ENCODE measurements around the gene RASGRF2. TPM values are rescaled to one million over a fixed set of nuclear protein-coding genes. Genes with fewer than 3 reads are reported as not detected.

Gene RASGRF2
- total and polyA plus RNA-seq, 2 of the 13 experiments (the other 11 are each of a cell fraction or from before 2014, with no cell fraction given): 23.6 to 29.0 TPM

DNA sequence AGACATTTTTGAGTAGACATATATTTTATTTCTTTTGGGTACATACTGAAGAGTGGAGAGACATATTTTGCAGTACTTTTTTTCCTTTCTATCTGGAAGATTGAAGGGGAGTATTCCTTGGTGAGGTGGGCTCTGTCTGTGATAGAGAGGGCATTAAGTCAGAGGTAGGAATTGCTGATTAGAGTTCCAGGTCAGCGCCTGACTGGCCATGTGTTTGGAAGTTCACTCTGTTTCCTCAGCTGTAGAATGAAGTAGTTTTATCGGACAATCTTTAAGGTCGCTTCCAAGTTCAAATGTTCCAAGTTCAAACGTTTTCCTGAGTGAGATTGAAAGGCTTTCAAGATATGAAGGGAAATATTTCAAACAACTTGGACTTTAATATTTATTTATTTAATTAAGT, 45.5 kb downstream of the RASGRF2 start:
- DNase-seq (ENCODE audit: low spot score) (no peak), ATAC-seq (no peak), FAIRE-seq (no peak)
- in situ Hi-C loops (cut with HindIII; ENCODE audit: extremely low pct_ligation_motif_present, low pct_unique_long_range_greater_than_20kb): no loop called here
- intact Hi-C loops (cut with micrococcal nuclease; ENCODE audit: unreplicated experiment): no loop called here
- Histone ChIP-seq H3K4me2 (ENCODE audit: low read depth, low read length) (no peak overlapping the region), H3K4me3 (replicated peaks in 1 of 3; ENCODE audit: insufficient read depth in 1 of 3, low read depth in 2 of 3, low read length in 3 of 3) (no peak overlapping the region), H3K27me3 (ENCODE audit: control insufficient read depth in 1 of 2, insufficient read depth in 2 of 2, low read length in 2 of 2) (no peaks in the 10 kb centered on the region), H3K9me3 (ENCODE audit: low read length) (no peaks in the 10 kb centered on the region), H3K4me1 (ENCODE audit: insufficient read depth, low read length) (peaks cover 13% of the 10 kb centered on the region), H4K20me1 (ENCODE audit: insufficient read depth, low read length) (no peaks in the 10 kb centered on the region), H3K36me3 (replicated peaks in 1 of 2; ENCODE audit: control insufficient read depth in 1 of 2, insufficient read depth in 2 of 2, low read length in 2 of 2) (peaks cover 9 to 14% of the 10 kb centered on the region in 2 experiments), H3K9ac (ENCODE audit: insufficient read depth, low read depth, low read length) (no peak overlapping the region), H3K79me2 (ENCODE audit: insufficient read depth, low read length) (peaks cover 80% of the 10 kb centered on the region), H2AFZ (ENCODE audit: low read length) (no peak overlapping the region), H3K27ac (ENCODE audit: extremely low read length, insufficient read depth, low read length) (no peak overlapping the region)
- CTCF ChIA-PET (ENCODE audit: low intra/inter-chr PET ratio, low total read pairs): no interaction called here
- BruUV-seq (replicated peaks): no TSS peak
- WGBS (ENCODE audit: low lambda C conversion rate): 90% methylated on average over 4 of the region's 4 CpGs
- POLR2A ChIA-PET: no interaction called here
- TF ChIP-seq, protein P1, sequence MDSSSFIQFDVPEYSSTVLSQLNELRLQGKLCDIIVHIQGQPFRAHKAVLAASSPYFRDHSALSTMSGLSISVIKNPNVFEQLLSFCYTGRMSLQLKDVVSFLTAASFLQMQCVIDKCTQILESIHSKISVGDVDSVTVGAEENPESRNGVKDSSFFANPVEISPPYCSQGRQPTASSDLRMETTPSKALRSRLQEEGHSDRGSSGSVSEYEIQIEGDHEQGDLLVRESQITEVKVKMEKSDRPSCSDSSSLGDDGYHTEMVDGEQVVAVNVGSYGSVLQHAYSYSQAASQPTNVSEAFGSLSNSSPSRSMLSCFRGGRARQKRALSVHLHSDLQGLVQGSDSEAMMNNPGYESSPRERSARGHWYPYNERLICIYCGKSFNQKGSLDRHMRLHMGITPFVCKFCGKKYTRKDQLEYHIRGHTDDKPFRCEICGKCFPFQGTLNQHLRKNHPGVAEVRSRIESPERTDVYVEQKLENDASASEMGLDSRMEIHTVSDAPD (CRISPR knock-in tag; IDR thresholded peaks at IDR 0.05): no peak
- no peak for TF ChIP-seq ARID5B (CRISPR knock-in tag; IDR thresholded peaks at IDR 0.05)
- TF ChIP-seq PRMT3 (CRISPR knock-in tag; IDR thresholded peaks at IDR 0.05; ENCODE audit: borderline replicate concordance, low read depth): no peak
- TF ChIP-seq TBP (CRISPR knock-in tag; IDR thresholded peaks at IDR 0.05): no peak

Data from HepG2 (cell line).